Progenitor cell of endocrine pancreas (in vitro differentiated cells): ENCODE results near the gene ADGRD2. TPM values are rescaled to one million over a fixed set of nuclear protein-coding genes. Genes with fewer than 3 reads are reported as not detected.

Experiments used
- DNase-seq: peaks from one replicate; pipeline ENCODE4 v3.0.0; 2021; ENCODE audit warnings: low spot score; ENCODE audit not compliant: unreplicated experiment
- H3K27ac Mint-ChIP-seq: 2 replicates; pipeline ENCODE4 v1.8.0; 2021; ENCODE audit warnings: mild to moderate bottlenecking, moderate library complexity, mixed read lengths
- H3K27me3 Mint-ChIP-seq: 2 replicates; pipeline ENCODE4 v1.8.0; 2021; ENCODE audit warnings: mixed read lengths
- H3K36me3 Mint-ChIP-seq: 2 replicates; pipeline ENCODE4 v1.8.0; 2022; ENCODE audit warnings: mixed read lengths; ENCODE audit not compliant: insufficient read depth
- H3K4me1 Mint-ChIP-seq: 2 replicates; pipeline ENCODE4 v1.8.0; 2021; ENCODE audit warnings: low read depth, mixed read lengths
- H3K4me3 Mint-ChIP-seq: 2 replicates; pipeline ENCODE4 v1.8.0; 2021; ENCODE audit warnings: low read depth, mild to moderate bottlenecking, moderate library complexity, mixed read lengths
- H3K9me3 Mint-ChIP-seq: 2 replicates; pipeline ENCODE4 v1.8.0; 2021; ENCODE audit warnings: low read depth, mixed read lengths
- CTCF ChIP-seq: fragments of 200-600 bp; sonication (generic); IDR thresholded peaks from one replicate; pipeline ENCODE4 v1.5.0; 2021; ENCODE audit warnings: antibody characterized with exemption, mild to moderate bottlenecking; ENCODE audit not compliant: unreplicated experiment
- total RNA-seq: library from RNA; stranded (reverse); gene quantifications from 2 replicates; pipeline ENCODE4 v1.2.1, GENCODE V29; 2021

Gene ADGRD2
- total RNA-seq, 1 donor from 2014 or later, result not detected

GRCh38 chr9:124442379-124442778, 7.9 kb upstream of the ADGRD2 start:
- Mint-ChIP-seq H3K27ac (no peak overlapping the region), H3K9me3 (no peaks in the 10 kb centered on the region), H3K4me1 (no peaks in the 10 kb centered on the region), H3K36me3 (no peaks in the 10 kb centered on the region), H3K27me3 (peaks cover 12% of the 10 kb centered on the region), H3K4me3 (no peak overlapping the region)
- TF ChIP-seq CTCF, result no peak
- DNase-seq, result no peak

- Mint-ChIP-seq H3K36me3 (no peaks in the 10 kb centered on the region), H3K27ac (no peak overlapping the region), H3K4me3 (no peak overlapping the region), H3K9me3 (no peaks in the 10 kb centered on the region), H3K4me1 (no peaks in the 10 kb centered on the region), H3K27me3 (peaks cover 12% of the 10 kb centered on the region)
- DNase-seq, result no peak
- TF ChIP-seq CTCF, result no peak
Measured at GRCh38 chr9:124442826-124443225, 7.4 kb upstream of the ADGRD2 start.

GRCh38 chr9:124443625-124444024, 6.6 kb upstream of the ADGRD2 start:
- H3K27ac Mint-ChIP-seq, result no peak overlapping the region
- DNase-seq, result no peak
- no peak overlapping the region for H3K4me3 Mint-ChIP-seq
- TF ChIP-seq CTCF, result no peak
- H3K27me3 Mint-ChIP-seq, result peaks cover 18% of the 10 kb centered on the region
- H3K4me1 Mint-ChIP-seq, result no peaks in the 10 kb centered on the region
- no peaks in the 10 kb centered on the region for H3K36me3 Mint-ChIP-seq
- H3K9me3 Mint-ChIP-seq, result no peaks in the 10 kb centered on the region

- no peaks in the 10 kb centered on the region for H3K4me1 Mint-ChIP-seq
- no peaks in the 10 kb centered on the region for H3K36me3 Mint-ChIP-seq
- H3K4me3 Mint-ChIP-seq, result no peak overlapping the region
- peaks cover 18% of the 10 kb centered on the region for H3K27me3 Mint-ChIP-seq
- no peak for TF ChIP-seq CTCF
- no peak overlapping the region for H3K27ac Mint-ChIP-seq
- DNase-seq, result no peak
- no peaks in the 10 kb centered on the region for H3K9me3 Mint-ChIP-seq
Measured at GRCh38 chr9:124444166-124444565, 6.1 kb upstream of the ADGRD2 start.

- Mint-ChIP-seq H3K4me3 (no peak overlapping the region), H3K27ac (no peak overlapping the region), H3K4me1 (peaks cover 4% of the 10 kb centered on the region), H3K27me3 (peaks cover 38% of the 10 kb centered on the region), H3K36me3 (no peaks in the 10 kb centered on the region), H3K9me3 (no peaks in the 10 kb centered on the region)
- TF ChIP-seq CTCF, result no peak
- no peak for DNase-seq
Measured at GRCh38 chr9:124447297-124447661, 3.0 kb upstream of the ADGRD2 start.
